Activated CD8-positive, alpha-beta T cell treated with anti-CD3 and anti-CD28 coated beads, Interleukin-2, amount 10 ng/mL, durations not matched to agents 7 days and 5 days (primary cell): ENCODE results near the gene NCOA3. TPM values are rescaled to one million over a fixed set of nuclear protein-coding genes. Genes with fewer than 3 reads are reported as not detected.
"Not testable (repeated sequence)": the region's sequence is repeated elsewhere in the genome, so short reads cannot be mapped to it uniquely, and the experiment has no call there.

Experiments
- ATAC-seq: fragments of 150-1000 bp; cut with Tn5 transposase; one replicate; pipeline ENCODE4 v1.10.0; 2021; ENCODE audit warnings: moderate library complexity
- CTCF ChIA-PET: fragments of 350-600 bp; sonication (Branson Sonifier 250); formaldehyde crosslinking; loops from one replicate; lab custom pipeline; 2021; ENCODE audit warnings: antibody characterized with exemption; lab: Charles Lee
- POLR2A ChIA-PET: fragments of 350-600 bp; sonication (Branson Sonifier 250); formaldehyde crosslinking; loops from one replicate; lab custom pipeline; 2021; ENCODE audit warnings: antibody characterized with exemption; lab: Charles Lee
- DNase-seq: peaks from one replicate; pipeline ENCODE4 v3.0.0-alpha.2; 2020
- H3K27ac Mint-ChIP-seq: one replicate; pipeline ENCODE4 v1.8.0; 2021; ENCODE audit warnings: mild to moderate bottlenecking, mixed read lengths
- H3K27me3 Mint-ChIP-seq: one replicate; pipeline ENCODE4 v1.8.0; 2021; ENCODE audit warnings: low read depth, mixed read lengths
- H3K36me3 Mint-ChIP-seq: one replicate; pipeline ENCODE4 v1.8.0; 2021; ENCODE audit warnings: low read depth, mixed read lengths
- H3K4me1 Mint-ChIP-seq: one replicate; pipeline ENCODE4 v1.8.0; 2021; ENCODE audit warnings: low read depth, mixed read lengths
- H3K4me3 Mint-ChIP-seq: one replicate; pipeline ENCODE4 v1.8.0; 2021; ENCODE audit warnings: mild to moderate bottlenecking, mixed read lengths
- H3K9me3 Mint-ChIP-seq: one replicate; pipeline ENCODE4 v1.8.0; 2022; ENCODE audit warnings: mixed read lengths; ENCODE audit not compliant: insufficient read depth
- total RNA-seq, 2 experiments: library from RNA; stranded (reverse); gene quantifications; one replicate each; pipeline ENCODE4 v1.2.3, GENCODE V29; 2021

Gene NCOA3
- total RNA-seq, 2 experiments from 2014 or later: 57.4 to 60.1 TPM

DNA sequence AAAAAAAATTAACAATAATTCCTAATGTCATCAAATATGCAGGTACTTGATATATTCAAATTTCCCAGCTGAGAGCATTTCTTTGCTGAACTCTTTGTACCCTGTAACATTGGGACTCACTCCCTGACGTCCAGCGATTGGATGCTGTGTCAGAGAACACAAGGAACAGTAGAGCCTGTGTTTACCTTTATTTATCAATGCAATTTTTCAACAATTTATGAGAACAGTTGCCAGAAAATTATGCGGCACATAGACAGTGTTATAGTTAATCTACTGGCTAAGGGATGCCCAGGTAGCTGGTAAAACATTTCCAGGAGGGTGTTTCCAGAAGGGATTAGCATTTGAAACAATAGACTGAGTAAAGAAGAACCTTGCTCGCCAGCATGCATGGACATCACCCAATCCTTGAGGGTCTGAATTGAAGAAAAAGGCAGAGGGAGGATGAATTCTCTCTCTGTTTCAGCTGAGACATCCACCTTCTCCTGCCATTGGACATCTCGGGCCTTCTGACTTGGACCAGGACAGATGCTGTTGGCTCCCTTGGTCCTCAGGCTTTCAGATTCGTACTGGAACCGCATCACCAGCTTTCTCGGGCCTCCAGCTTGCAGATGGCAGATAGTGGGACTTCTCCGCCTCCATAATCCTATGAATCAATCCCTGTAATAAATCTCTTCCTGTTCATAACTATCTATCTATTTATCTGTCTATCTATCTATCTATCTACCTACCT lies 42.2 kb upstream of the NCOA3 start:
- DNase-seq: no peak
- POLR2A ChIA-PET: interaction anchor here (0.6 to 1.3 kb wide), 2 partner anchors 28 to 42 kb away, joined by 3 to 4 read pairs; partner anchors contain the start of gene NCOA3
- peaks cover 24% of the 10 kb centered on the region for H3K4me1 Mint-ChIP-seq
- H3K36me3 Mint-ChIP-seq: no peaks in the 10 kb centered on the region
- H3K27ac Mint-ChIP-seq: no peak overlapping the region
- no peak overlapping the region for H3K4me3 Mint-ChIP-seq
- CTCF ChIA-PET: interaction anchor here (1.4 kb wide), 1 partner anchor 75 kb away, joined by 5 read pairs; no protein-coding TSS in a partner anchor
- no peak for ATAC-seq
- H3K9me3 Mint-ChIP-seq: no peaks in the 10 kb centered on the region
- no peaks in the 10 kb centered on the region for H3K27me3 Mint-ChIP-seq

DNA sequence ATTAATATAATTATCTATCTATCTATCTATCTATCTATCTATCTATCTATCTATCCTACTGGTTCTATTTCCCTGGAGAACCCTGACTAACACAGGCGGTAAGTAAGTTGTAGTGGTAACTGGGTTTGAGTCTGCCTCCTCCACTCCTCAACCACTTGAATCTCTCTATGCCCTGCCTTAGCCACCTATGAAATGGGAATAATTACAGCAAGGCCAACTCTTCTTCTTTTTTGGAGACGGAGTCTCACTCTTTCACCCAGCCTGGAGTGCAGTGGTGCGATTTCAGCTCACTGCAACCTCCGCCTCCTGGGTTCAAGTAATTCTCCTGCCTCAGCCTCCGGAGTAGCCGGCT lies 41.0 kb upstream of the NCOA3 start:
- CTCF ChIA-PET, H3K4me3 Mint-ChIP-seq, DNase-seq, H3K27ac Mint-ChIP-seq, ATAC-seq, POLR2A ChIA-PET, H3K27me3 Mint-ChIP-seq, H3K36me3 Mint-ChIP-seq, H3K9me3 Mint-ChIP-seq: not testable (repeated sequence)
- peaks cover 14% of the 10 kb centered on the region for H3K4me1 Mint-ChIP-seq

DNA sequence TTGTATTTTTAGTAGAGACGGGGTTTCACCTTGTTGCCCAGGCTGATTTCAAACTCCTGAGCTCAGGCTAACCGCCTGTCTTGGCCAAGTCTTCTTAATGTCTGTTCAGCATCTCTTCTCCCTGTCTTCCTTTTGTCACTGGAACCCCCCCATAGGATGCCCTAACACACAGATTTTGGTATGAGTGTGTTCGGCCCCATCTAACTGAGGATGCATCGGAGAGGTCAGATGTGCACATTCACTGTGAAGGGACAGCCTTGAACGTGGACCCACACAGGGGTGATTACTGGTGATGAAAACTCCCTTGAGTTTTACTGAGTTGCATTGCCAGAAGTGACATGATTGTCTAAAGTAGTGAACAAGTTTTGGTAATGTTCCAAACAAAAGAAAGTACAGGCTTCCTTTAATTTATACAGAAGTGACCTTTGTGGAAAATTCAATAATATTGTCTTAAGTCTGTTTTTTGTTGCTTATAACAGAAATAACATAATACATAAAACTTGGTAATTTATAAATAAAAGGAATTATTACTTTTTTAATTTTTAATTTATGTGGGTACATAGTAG lies 40.5 kb upstream of the NCOA3 start:
- POLR2A ChIA-PET: no interaction called here
- Mint-ChIP-seq H3K27ac (no peak overlapping the region), H3K27me3 (no peaks in the 10 kb centered on the region), H3K4me3 (no peak overlapping the region), H3K36me3 (no peaks in the 10 kb centered on the region), H3K4me1 (peaks cover 13% of the 10 kb centered on the region), H3K9me3 (no peaks in the 10 kb centered on the region)
- CTCF ChIA-PET: no interaction called here
- no peak for DNase-seq
- no peak for ATAC-seq

DNA sequence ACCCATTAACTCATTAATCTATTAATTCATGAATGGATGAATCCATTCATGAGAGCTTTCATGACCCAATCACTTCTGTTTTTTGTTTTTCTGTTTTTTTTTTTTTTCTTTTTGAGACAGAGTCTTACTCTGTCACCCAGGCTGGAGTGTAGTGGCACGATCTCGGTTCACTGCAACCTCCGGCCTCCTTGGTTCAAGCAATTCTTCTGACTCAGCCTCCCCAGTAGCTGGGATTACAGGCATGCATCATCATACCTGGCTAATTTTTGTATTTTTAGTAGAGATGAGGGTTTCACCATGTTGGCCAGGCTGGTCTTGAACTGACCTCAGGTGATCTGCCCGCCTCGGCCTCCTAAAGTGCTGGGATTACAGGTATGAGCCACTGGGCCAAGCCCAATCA lies 39.8 kb upstream of the NCOA3 start:
- ATAC-seq, H3K36me3 Mint-ChIP-seq, H3K27me3 Mint-ChIP-seq, CTCF ChIA-PET, H3K9me3 Mint-ChIP-seq, H3K27ac Mint-ChIP-seq, DNase-seq, H3K4me3 Mint-ChIP-seq, POLR2A ChIA-PET, H3K4me1 Mint-ChIP-seq: not testable (repeated sequence)

DNA sequence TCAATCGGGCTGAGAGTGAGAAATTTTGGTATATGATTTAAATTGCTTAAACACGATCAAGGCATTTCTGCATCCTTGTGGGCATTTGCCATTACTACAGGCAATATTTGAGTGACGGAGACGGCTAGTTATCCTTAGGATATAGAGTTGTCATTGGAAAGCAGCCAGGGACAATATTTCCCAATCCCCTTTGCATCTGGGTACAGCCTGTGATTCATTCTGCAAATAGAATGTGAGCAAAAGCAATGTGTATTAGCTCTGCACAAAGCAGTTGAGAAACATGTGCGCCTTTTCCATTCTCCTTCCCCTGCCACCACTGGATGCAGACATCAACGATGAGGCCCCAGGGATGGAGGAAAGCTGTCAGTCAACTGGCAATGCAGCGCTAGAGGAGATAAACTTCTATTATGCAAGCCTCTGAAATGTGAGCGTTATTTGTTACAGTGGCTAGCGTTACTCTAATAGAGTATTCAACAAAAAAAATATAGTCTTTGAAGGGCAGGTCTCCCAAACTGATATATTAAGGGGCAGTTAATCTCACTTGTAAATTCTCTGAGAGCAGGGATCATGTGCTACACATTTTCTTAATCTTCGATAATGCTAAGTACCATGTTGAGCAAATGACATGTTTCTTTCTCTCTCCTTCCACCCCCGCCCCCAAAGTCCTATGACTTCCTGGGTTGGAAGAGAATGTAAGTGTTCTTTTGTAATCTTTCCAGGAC lies 37.1 kb upstream of the NCOA3 start:
- ChIA-PET POLR2A (no interaction called here), CTCF (no interaction called here)
- peaks cover 1% of the 10 kb centered on the region for H3K4me1 Mint-ChIP-seq
- no peaks in the 10 kb centered on the region for H3K27me3 Mint-ChIP-seq
- no peaks in the 10 kb centered on the region for H3K36me3 Mint-ChIP-seq
- no peaks in the 10 kb centered on the region for H3K9me3 Mint-ChIP-seq
- DNase-seq (no peak), ATAC-seq (no peak)
- no peak overlapping the region for H3K27ac Mint-ChIP-seq
- no peak overlapping the region for H3K4me3 Mint-ChIP-seq

DNA sequence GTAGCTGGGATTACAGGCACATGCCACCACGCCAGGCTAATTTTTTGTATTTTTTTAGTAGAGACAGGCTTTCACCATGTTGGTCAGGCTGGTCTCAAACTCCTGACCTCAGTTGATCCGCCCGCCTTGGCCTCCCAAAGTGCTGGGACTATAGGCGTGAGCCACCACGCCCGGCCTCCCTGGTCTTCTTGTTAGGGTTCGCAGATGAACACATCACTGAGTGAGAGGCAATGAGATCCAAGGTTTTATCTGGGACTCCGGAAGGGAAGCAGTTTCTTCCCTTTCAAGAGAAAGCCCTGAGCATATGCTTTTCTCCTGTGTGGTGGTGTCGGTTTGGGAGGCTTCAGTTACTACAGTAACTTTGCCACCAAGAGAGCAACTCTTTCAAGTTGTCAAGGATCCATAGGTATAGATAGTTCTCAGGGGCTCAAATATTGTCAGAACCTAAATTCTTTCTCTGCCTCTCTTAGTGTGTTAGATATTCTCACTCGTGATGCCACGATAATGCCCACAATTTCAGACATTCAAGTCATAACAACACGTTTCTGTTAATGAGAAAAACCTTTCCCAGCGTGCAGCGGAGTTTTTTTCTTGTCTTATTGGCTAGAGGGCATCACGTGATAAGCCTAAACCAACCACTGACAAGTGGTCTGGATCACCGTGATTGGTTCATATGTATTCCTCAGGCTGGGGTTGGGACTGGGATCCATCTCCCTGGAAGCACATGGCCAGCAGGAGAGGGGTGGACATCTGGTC lies 36.2 kb upstream of the NCOA3 start:
- Mint-ChIP-seq H3K9me3 (no peaks in the 10 kb centered on the region), H3K27me3 (no peaks in the 10 kb centered on the region), H3K27ac (no peak overlapping the region), H3K4me1 (peaks cover 1% of the 10 kb centered on the region), H3K36me3 (no peaks in the 10 kb centered on the region), H3K4me3 (no peak overlapping the region)
- DNase-seq: no peak
- ATAC-seq: no peak
- CTCF ChIA-PET: no interaction called here
- POLR2A ChIA-PET: no interaction called here

DNA sequence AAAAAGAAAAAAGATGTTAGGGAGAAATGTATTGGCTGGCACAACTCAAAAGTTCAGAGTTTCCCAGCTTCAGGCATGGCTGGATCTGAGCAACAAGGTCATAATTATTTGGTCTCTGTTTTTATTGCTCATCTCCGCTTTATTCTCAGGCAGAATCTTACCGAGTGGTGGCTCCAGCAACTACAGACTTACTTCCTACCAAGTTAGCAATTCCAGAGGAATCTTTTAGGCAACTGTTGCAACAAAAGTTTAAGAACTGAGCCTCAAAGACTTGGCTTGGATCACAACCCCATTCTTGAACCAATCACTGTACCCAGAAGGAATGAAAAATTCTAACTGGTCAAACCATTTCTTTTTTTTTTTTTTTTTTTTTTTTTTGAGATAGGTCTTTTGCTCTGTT lies 35.5 kb upstream of the NCOA3 start:
- ChIA-PET POLR2A (no interaction called here), CTCF (no interaction called here)
- DNase-seq: no peak
- no peaks in the 10 kb centered on the region for H3K27me3 Mint-ChIP-seq
- no peak overlapping the region for H3K4me3 Mint-ChIP-seq
- peaks cover 1% of the 10 kb centered on the region for H3K4me1 Mint-ChIP-seq
- H3K27ac Mint-ChIP-seq: no peak overlapping the region
- no peaks in the 10 kb centered on the region for H3K36me3 Mint-ChIP-seq
- H3K9me3 Mint-ChIP-seq: no peaks in the 10 kb centered on the region
- no peak for ATAC-seq

DNA sequence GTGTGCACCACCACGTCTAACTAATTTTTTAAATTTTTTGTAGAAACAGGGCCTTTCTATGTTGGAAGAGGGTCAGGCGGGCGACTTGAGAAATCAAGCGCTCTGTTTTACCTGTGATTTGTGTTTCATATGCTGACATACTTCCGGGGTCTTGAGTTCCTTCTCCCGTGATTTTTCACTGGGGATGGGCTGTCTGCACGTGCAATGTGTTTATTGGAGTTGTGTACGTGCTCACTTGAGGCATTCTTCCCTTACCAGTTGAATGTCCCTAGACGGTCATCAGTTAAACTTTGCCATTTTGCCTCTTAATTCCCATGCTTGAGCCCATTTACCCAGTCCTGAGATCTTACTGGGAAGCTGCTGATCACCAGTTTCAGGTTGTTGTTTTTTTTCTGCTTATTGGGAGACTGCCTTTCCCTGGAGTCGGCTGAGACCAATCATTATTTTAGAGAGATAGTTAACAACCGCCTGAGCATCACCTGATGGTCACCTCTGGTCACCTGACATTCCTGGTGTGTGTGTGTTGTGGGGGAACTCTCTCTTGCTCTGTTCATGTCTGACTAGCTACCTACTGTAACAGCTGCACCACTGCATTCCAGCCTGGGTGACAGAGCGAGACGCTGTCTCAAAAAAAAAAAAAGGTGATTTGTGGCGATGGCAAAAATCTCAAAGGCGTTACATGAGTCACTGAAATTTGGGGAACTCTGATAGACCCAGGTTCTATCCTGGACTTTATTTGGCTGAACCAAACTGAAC lies 34.8 kb upstream of the NCOA3 start:
- ChIA-PET POLR2A (no interaction called here), CTCF (no interaction called here)
- Mint-ChIP-seq H3K4me1 (peaks cover 2% of the 10 kb centered on the region), H3K4me3 (no peak overlapping the region), H3K27ac (no peak overlapping the region), H3K9me3 (no peaks in the 10 kb centered on the region), H3K27me3 (no peaks in the 10 kb centered on the region), H3K36me3 (no peaks in the 10 kb centered on the region)
- ATAC-seq (no peak), DNase-seq (no peak)

DNA sequence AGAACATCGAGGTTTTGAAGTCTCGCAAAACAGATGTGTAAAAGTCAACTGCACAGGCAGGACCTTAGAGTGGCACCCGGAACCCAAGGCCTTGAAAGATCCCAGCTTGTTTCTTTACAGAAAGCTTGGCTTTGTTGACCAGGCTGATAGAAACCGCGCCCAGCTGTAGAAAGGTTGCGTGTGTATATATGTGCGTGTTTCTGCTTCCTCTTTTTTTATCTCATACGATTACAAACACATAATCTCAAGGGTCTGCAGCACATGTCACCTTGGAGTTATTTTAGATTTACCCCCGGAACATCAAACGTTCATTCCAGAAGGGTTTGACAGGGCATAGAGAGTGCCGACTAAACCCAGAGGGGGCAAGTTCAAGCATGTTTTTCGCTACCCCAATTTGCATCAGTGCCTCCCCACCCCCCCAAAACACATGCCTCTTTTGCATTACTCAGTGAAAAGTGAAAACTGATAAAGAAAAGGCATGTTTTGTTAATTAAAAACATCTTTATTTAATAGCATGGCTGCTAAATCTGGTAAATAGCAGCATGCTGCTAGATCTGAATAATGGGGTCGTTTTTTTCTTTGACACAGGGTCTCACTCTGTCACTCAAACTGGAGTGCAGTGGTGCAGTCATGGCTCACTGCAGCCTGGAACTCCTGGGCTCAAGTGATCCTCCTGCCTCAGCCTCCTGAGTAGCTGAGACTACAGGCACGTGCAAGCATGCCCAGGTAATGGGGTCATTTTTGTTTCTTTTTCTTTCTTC lies 33.2 kb upstream of the NCOA3 start:
- H3K36me3 Mint-ChIP-seq: no peaks in the 10 kb centered on the region
- CTCF ChIA-PET: no interaction called here
- H3K9me3 Mint-ChIP-seq: no peaks in the 10 kb centered on the region
- no peaks in the 10 kb centered on the region for H3K27me3 Mint-ChIP-seq
- H3K4me1 Mint-ChIP-seq: peaks cover 13% of the 10 kb centered on the region
- ATAC-seq (no peak), DNase-seq (no peak)
- no peak overlapping the region for H3K27ac Mint-ChIP-seq
- no peak overlapping the region for H3K4me3 Mint-ChIP-seq
- POLR2A ChIA-PET: no interaction called here

DNA sequence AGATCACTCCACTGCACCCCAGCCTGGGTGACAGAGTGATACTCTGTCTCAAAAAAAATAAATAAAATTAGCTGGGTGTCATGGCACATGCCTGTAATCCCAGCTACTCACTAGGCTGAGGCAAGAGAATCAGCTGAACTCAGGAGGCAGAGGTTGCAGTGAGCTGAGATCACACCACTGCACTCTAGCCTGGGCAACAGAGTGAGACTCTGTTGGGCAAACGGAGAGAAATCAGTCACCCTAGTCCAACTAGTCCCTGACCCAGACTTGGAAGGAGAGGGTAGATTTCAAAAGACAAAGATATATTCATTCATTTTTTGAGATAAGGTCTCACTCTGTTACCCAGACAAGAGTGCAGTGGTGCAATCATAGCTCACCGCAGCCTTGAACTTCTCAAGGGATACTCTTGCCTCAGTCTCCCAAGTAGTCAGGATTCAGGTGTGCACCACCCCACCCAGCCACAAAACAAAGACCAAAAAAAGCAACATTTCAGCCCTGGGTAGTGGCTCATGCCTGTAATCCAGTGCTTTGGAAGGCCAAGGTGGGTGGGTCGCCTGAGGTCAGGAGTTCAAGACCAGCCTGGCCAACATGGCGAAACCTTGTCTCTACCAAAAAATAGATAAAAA lies 26.2 kb upstream of the NCOA3 start:
- Mint-ChIP-seq H3K4me1 (peaks cover 26% of the 10 kb centered on the region), H3K36me3 (no peaks in the 10 kb centered on the region), H3K27ac (no peak overlapping the region), H3K9me3 (no peaks in the 10 kb centered on the region), H3K27me3 (no peaks in the 10 kb centered on the region), H3K4me3 (no peak overlapping the region)
- ChIA-PET CTCF (interaction anchor here (0.7 kb wide), 1 partner anchor 91 kb away, joined by 3 read pairs; no protein-coding TSS in a partner anchor), POLR2A (interaction anchor here (2.1 kb wide), 1 partner anchor 26 kb away, joined by 8 read pairs; the partner anchor contains the start of gene NCOA3)
- no peak for ATAC-seq
- DNase-seq: no peak
